Trophoblast cell (in vitro differentiated cells and primary cell): ENCODE results near the gene LTBR.

Experiments
- DNase-seq, 2 donors: peaks; one replicate each; pipeline ENCODE4 v3.0.0-alpha.2; 2016
- H2AFZ ChIP-seq: 2 replicates; pipeline ENCODE4 v1.6.1; 2013; ENCODE audit warnings: low read length, moderate library complexity, mild to moderate bottlenecking; ENCODE audit not compliant: insufficient read depth, poor library complexity
- H2AK5ac ChIP-seq: 2 replicates; pipeline ENCODE4 v1.6.1; 2013; ENCODE audit warnings: mild to moderate bottlenecking, low read length
- H2BK120ac ChIP-seq: 2 replicates; pipeline ENCODE4 v1.6.1; 2013; ENCODE audit warnings: low read length, mild to moderate bottlenecking, moderate library complexity; ENCODE audit not compliant: insufficient read depth, poor library complexity
- H2BK12ac ChIP-seq: 2 replicates; pipeline ENCODE4 v1.6.1; 2013; ENCODE audit warnings: mild to moderate bottlenecking, low read length, moderate library complexity
- H2BK5ac ChIP-seq: 2 replicates; pipeline ENCODE4 v1.6.1; 2013; ENCODE audit warnings: low read length, low read depth, moderate library complexity, mild to moderate bottlenecking; ENCODE audit not compliant: poor library complexity
- H3K14ac ChIP-seq: 2 replicates; pipeline ENCODE4 v1.6.1; 2013; ENCODE audit warnings: mild to moderate bottlenecking, low read length
- H3K18ac ChIP-seq: 2 replicates; pipeline ENCODE4 v1.6.1; 2013; ENCODE audit warnings: mild to moderate bottlenecking, low read length
- H3K23ac ChIP-seq: 2 replicates; pipeline ENCODE4 v1.6.1; 2013; ENCODE audit warnings: low read length
- H3K27ac ChIP-seq: 2 replicates; pipeline ENCODE4 v1.5.1; 2013; ENCODE audit warnings: low read depth, mild to moderate bottlenecking, inconsistent platforms, low read length, moderate library complexity
- H3K27me3 ChIP-seq: 2 replicates; pipeline ENCODE4 v1.6.1; 2013; ENCODE audit warnings: inconsistent platforms, mild to moderate bottlenecking, low read length, moderate library complexity; ENCODE audit not compliant: insufficient read depth
- H3K36me3 ChIP-seq, 2 experiments: 1 replicate in 1 of 2; 2 replicates in 1 of 2; pipeline ENCODE4 v1.6.1; 2013; ENCODE audit warnings: low read length in 2 of 2, mild to moderate bottlenecking in 2 of 2, moderate library complexity in 1 of 2; ENCODE audit not compliant: insufficient read depth in 2 of 2, control insufficient read depth in 1 of 2
- H3K4ac ChIP-seq: 2 replicates; pipeline ENCODE4 v1.6.1; 2013; ENCODE audit warnings: low read depth, mild to moderate bottlenecking, low read length, moderate library complexity
- H3K4me1 ChIP-seq, 2 experiments: 1 replicate in 1 of 2; 2 replicates in 1 of 2; pipeline ENCODE4 v1.6.1; 2013; ENCODE audit warnings: low read length in 2 of 2, mild to moderate bottlenecking in 2 of 2, moderate library complexity in 1 of 2; ENCODE audit not compliant: insufficient read depth in 2 of 2, control insufficient read depth in 1 of 2
- H3K4me2 ChIP-seq: 2 replicates; pipeline ENCODE4 v1.6.1; 2013; ENCODE audit warnings: inconsistent platforms, mild to moderate bottlenecking, low read length, moderate library complexity
- H3K4me3 ChIP-seq: 2 replicates; pipeline ENCODE4 v1.5.1; 2013; ENCODE audit warnings: mild to moderate bottlenecking, low read depth, low read length, inconsistent platforms
- H3K79me1 ChIP-seq: one replicate; pipeline ENCODE4 v1.6.1; 2013; ENCODE audit warnings: low read length
- H3K79me2 ChIP-seq: 2 replicates; pipeline ENCODE4 v1.6.1; 2013; ENCODE audit warnings: low read length, mild to moderate bottlenecking; ENCODE audit not compliant: control insufficient read depth, insufficient read depth, poor library complexity
- H3K9ac ChIP-seq: 2 replicates; pipeline ENCODE4 v1.6.1; 2013; ENCODE audit warnings: mild to moderate bottlenecking, low read length
- H3K9me3 ChIP-seq: 2 replicates; pipeline ENCODE4 v1.6.1; 2013; ENCODE audit warnings: low read depth, mild to moderate bottlenecking, control low read depth, inconsistent platforms, low read length; ENCODE audit not compliant: insufficient read depth
- H4K12ac ChIP-seq: 2 replicates; pipeline ENCODE4 v1.6.1; 2013; ENCODE audit warnings: low read depth, mild to moderate bottlenecking, low read length, moderate library complexity
- H4K8ac ChIP-seq: 2 replicates; pipeline ENCODE4 v1.6.1; 2013; ENCODE audit warnings: low read depth, mild to moderate bottlenecking, low read length, moderate library complexity
- H4K91ac ChIP-seq: one replicate; pipeline ENCODE4 v1.6.1; 2013; ENCODE audit warnings: low read depth, mild to moderate bottlenecking, low read length, moderate library complexity
- WGBS: extraction: QIAGEN DNeasy Blood & Tissue Kit; methylation state at CpG from one replicate; pipeline ENCODE4 v1.1.7; 2013; ENCODE audit warnings: missing lambda C conversion rate; ENCODE audit not compliant: insufficient read length, insufficient coverage; ENCODE audit errors: extremely low coverage; 5-methylcytosine and 5-hydroxymethylcytosine counted together

Gene LTBR

GRCh38 chr12:6352193-6353173 is 31.5 kb upstream of the LTBR start:
- Histone ChIP-seq H2AK5ac (no peak overlapping the region), H3K36me3 (no peaks in the 10 kb centered on the region), H3K27ac (no peak overlapping the region), H4K12ac (no peak overlapping the region), H4K8ac (no peak overlapping the region), H2BK12ac (no peak overlapping the region), H3K4ac (no peak overlapping the region), H3K9me3 (peaks cover 2% of the 10 kb centered on the region), H3K4me3 (no peak overlapping the region), H3K4me1 (no peaks in the 10 kb centered on the region), H2AFZ (no peak overlapping the region), H3K9ac (peak overlapping the region; percentile 68), H4K91ac (no peak overlapping the region), H3K4me2 (no peak overlapping the region), H3K18ac (no peak overlapping the region), H3K79me2 (no peaks in the 10 kb centered on the region), H2BK120ac (no peak overlapping the region), H2BK5ac (no peak overlapping the region), H3K79me1 (no peaks in the 10 kb centered on the region), H3K14ac (no peak overlapping the region), H3K27me3 (no peaks in the 10 kb centered on the region), H3K23ac (no peak overlapping the region)
- no CpG with 5 or more reads among the region's 9 CpGs for WGBS
- no peak for DNase-seq

DNA sequence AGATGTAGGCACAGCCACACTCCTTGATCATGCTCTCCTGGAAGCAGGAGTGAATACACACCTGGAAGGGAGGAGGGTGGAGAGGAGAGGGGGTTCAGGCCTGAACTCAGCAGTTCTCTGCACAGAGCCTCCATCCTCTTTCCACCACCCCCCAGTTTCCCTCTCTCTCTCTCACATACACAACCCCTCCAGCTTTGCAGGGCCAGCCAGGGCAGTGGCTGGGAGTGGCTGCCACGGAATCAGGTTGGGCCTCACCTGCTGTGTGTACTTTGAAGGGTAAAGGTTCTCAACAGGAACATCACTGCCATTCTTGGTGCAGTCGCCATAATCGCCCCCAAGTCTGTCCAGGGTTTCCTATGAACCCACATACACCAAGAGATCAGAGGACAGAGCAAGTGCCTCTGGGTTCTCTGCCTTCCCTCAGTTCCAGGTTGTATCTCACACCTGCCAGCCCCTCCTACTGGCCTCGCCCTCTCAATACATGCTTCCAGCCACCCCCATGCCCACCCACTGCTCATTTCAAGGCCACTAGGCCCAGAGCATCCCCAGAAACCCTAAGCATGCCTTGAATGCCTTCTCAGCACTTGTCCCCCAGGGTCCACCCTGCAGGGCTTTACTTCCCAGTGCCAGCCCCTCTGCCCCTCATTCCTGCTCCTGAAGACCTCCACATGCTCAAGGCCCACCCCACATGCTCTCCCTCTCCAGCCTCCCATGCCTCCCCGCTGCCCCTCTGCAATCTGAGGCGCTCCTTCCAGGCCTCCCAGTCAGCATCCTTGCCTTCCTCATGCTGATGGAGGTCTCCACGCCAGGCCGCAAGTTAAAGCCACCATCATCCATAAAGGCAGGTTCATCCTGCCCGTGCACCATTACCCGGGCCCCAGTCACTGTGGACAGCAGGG is 29.2 kb upstream of the LTBR start:
- no peak overlapping the region for H3K4ac ChIP-seq
- no peak overlapping the region for H3K4me3 ChIP-seq
- H3K36me3 ChIP-seq, result no peaks in the 10 kb centered on the region
- no peak overlapping the region for H4K91ac ChIP-seq
- H2AK5ac ChIP-seq, result no peak overlapping the region
- no peak overlapping the region for H2BK5ac ChIP-seq
- H3K27ac ChIP-seq, result no peak overlapping the region
- H2AFZ ChIP-seq, result no peak overlapping the region
- no peak overlapping the region for H3K23ac ChIP-seq
- no peak overlapping the region for H3K4me2 ChIP-seq
- no peak overlapping the region for H4K12ac ChIP-seq
- no peak overlapping the region for H4K8ac ChIP-seq
- no peak for DNase-seq
- no peak overlapping the region for H3K14ac ChIP-seq
- H3K79me2 ChIP-seq, result no peaks in the 10 kb centered on the region
- no peaks in the 10 kb centered on the region for H3K9me3 ChIP-seq
- no peak overlapping the region for H2BK120ac ChIP-seq
- no peak overlapping the region for H3K9ac ChIP-seq
- WGBS, result no CpG with 5 or more reads among the region's 10 CpGs
- H2BK12ac ChIP-seq, result no peak overlapping the region
- H3K4me1 ChIP-seq, result no peaks in the 10 kb centered on the region
- no peaks in the 10 kb centered on the region for H3K27me3 ChIP-seq
- no peak overlapping the region for H3K18ac ChIP-seq
- no peaks in the 10 kb centered on the region for H3K79me1 ChIP-seq

- DNase-seq, result no peak
- Histone ChIP-seq H3K79me1 (no peaks in the 10 kb centered on the region), H3K79me2 (no peaks in the 10 kb centered on the region), H3K9me3 (no peaks in the 10 kb centered on the region), H3K4me1 (no peaks in the 10 kb centered on the region), H4K91ac (no peak overlapping the region), H4K12ac (no peak overlapping the region), H3K23ac (no peak overlapping the region), H3K27me3 (no peaks in the 10 kb centered on the region), H3K27ac (no peak overlapping the region), H3K4me2 (no peak overlapping the region), H3K36me3 (no peaks in the 10 kb centered on the region), H2BK12ac (no peak overlapping the region), H2AFZ (no peak overlapping the region), H3K9ac (no peak overlapping the region), H2AK5ac (no peak overlapping the region), H2BK120ac (no peak overlapping the region), H3K4ac (no peak overlapping the region), H3K4me3 (no peak overlapping the region), H4K8ac (no peak overlapping the region), H3K18ac (no peak overlapping the region), H2BK5ac (no peak overlapping the region), H3K14ac (no peak overlapping the region)
- no CpG with 5 or more reads among the region's 8 CpGs for WGBS
Measured at GRCh38 chr12:6355491-6356373, 28.2 kb upstream of the LTBR start.

DNA sequence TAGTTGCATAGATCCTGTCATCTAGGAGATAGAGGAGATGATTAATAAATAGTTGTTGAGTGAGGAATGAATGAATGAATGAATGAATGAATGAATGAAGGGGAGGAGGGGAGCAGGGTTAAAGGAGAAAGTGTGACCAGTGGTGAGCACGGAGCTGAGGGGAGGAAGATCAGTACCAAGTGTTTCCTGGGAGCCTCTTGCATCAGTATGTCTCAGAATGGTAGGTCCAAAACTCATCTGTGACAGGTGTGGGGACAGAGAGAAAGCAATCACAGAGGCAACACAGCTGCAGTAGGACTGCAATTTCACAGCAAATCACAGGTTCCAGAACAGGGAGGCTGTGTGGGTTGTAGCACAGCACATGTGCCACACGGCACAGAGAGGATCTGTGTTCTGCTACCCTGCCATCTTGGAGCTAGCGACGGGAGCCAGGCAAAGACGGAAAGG is 27.6 kb upstream of the LTBR start:
- no peaks in the 10 kb centered on the region for H3K4me1 ChIP-seq
- H2BK120ac ChIP-seq, result no peak overlapping the region
- no peak overlapping the region for H4K8ac ChIP-seq
- no peaks in the 10 kb centered on the region for H3K9me3 ChIP-seq
- H2AK5ac ChIP-seq, result no peak overlapping the region
- H3K4me3 ChIP-seq, result no peak overlapping the region
- no peaks in the 10 kb centered on the region for H3K79me2 ChIP-seq
- no peak overlapping the region for H4K91ac ChIP-seq
- H2AFZ ChIP-seq, result no peak overlapping the region
- no peak overlapping the region for H3K27ac ChIP-seq
- H3K36me3 ChIP-seq, result no peaks in the 10 kb centered on the region
- no peaks in the 10 kb centered on the region for H3K27me3 ChIP-seq
- no peak overlapping the region for H4K12ac ChIP-seq
- H3K9ac ChIP-seq, result no peak overlapping the region
- no peak overlapping the region for H3K23ac ChIP-seq
- no peak overlapping the region for H3K18ac ChIP-seq
- H2BK5ac ChIP-seq, result no peak overlapping the region
- no peaks in the 10 kb centered on the region for H3K79me1 ChIP-seq
- no peak overlapping the region for H3K4me2 ChIP-seq
- no peak overlapping the region for H3K4ac ChIP-seq
- H3K14ac ChIP-seq, result no peak overlapping the region
- WGBS, result no CpG with 5 or more reads among the region's 5 CpGs
- DNase-seq, result no peak
- no peak overlapping the region for H2BK12ac ChIP-seq
